ENCODE data around the gene PDE8B.
A peak's percentile ranks its signal among the peaks of the same experiment; 100 is the strongest.

Gene PDE8B

DNA sequence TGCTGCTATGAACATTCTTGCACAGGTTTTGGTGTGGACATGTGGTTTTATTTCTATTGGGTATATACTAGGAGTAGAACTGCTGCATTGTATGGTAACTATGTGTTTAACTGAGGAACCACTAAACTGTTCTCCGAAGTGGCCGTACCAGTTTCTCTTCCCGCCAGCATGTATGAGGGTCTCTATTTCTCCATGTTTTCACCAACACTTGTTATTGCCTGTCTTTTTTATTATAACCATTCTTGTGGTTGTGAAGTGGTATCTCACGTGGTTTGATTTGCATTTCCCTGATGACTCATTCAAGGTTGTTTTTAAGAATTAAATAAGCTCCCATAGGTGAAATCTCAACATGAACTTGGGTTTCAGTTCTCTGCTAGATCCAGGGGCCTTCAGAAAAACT lies 19.4 kb downstream of the PDE8B start:
- intact Hi-C loops (cut with DNase I): loop anchor here (10.0 kb wide), 2 partner anchors 85 to 145 kb away; partner anchors contain the start of gene ZBED3
- no peak for DNase-seq

DNA sequence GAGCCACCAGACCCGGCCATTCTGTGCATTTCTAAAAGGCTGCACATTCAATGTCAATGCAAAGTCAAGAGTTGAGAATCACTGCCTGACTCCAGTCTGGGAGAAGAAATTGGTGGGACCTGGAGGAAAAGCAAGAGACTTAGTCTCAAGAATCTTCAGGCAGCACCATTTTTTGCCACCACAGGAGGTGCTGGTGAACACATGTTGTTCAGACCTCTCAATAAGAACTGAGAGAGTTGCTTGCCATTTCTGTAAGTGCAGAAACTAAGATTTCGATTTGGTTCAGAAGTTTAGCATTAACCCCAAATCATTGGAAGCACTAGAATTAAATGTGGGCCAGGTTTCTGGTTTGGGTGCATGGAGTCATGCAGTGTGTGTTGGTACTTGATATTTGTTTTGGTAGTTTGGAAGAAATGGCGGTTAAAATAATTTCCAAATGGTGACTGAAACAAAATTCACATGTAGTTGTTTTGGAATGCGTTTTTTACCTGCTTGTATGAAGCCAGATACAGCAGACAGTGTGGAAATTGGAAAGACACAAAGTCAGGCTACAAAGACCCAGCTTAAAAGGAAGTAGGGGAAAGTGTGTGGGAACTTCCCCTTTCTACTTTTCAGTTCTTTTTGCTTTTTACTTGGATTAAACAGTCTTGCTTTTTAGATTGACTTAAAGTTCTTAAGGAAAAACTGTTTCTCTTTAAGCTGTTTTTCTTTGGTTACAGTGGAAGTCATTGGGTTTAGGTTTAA lies 20.4 kb downstream of the PDE8B start:
- intact Hi-C loops (cut with DNase I): loop anchor here (10.0 kb wide), 2 partner anchors 86 to 146 kb away; partner anchors contain the start of gene ZBED3

DNA sequence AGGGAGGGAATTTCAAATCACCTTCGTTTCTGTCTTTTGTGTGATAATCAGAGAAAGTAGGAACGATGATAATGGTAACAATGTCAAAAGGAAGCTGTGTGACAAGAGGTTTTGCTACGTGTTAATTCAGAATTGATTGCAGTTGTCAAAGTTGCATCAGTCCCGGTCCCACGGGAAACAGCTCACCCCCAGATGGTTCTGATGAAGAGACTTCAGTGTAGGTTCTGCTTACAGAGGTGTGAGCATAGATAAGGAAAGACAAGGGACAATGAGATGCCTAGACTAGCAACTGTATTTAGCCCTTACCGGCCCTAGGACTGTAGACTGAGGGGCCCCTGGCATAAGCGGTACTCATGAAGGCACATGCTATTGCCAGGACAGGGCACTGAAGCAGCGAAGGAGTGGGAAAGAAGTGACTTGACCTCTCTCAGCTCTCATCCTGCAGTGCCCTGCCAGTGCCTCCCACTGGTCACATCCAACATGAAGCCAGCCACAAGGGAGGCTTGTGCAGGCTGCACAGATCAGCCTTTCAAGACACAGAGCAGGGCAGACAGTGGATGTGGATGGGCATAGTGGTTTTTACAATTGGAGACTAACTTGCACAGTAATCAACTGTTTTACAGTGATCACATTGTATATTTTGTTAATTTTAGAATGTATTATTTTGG lies 21.1 kb downstream of the PDE8B start:
- peak in 2 of 10 donors; percentile 20 to 62 for DNase-seq
- intact Hi-C loops (cut with DNase I): loop anchor here (10.0 kb wide), 2 partner anchors 87 to 147 kb away; partner anchors contain the start of gene ZBED3

More for the DNA sequence above, 20.4 kb downstream of the PDE8B start:
- DNase-seq: no peak

DNA sequence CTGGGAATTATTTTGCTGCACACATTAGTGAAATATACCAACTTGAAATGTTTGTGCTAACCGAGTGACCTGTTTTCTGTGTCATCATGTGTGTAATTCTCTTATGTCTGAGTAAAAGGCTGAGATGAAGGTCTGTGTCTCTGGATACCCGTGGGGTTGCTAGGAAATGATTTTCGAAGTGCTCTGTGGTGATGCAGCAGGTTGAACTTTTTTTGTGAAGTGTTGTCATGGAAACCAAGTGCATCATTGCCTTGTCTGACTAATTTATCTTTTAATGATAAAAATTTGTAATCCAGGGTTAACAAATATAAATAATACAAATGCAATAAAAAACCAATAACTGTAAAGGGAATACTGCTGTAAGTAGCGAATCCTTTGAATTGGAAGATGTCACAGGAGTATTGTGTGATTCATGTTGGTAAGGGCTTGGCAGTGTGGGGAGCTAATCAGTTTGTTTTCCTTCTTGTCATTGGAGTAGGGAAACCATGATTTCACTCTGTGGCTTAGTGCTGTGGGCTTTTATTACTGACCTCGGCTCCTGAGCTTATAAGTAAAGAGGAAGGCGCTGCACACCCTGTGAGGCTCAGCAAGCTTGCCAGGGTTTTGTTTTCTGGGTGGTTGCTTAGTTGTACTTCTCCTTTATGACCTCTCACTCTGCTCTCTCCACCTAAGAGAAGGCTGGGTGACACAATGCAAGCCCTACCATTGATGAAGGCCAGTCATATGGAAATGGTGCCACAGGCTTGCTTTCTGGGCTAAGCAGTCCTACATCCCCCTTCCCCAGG lies 22.3 kb downstream of the PDE8B start:
- intact Hi-C loops (cut with DNase I): loop anchor here (10.0 kb wide), 2 partner anchors 88 to 148 kb away; partner anchors contain the start of gene ZBED3
- no peak for DNase-seq

DNA sequence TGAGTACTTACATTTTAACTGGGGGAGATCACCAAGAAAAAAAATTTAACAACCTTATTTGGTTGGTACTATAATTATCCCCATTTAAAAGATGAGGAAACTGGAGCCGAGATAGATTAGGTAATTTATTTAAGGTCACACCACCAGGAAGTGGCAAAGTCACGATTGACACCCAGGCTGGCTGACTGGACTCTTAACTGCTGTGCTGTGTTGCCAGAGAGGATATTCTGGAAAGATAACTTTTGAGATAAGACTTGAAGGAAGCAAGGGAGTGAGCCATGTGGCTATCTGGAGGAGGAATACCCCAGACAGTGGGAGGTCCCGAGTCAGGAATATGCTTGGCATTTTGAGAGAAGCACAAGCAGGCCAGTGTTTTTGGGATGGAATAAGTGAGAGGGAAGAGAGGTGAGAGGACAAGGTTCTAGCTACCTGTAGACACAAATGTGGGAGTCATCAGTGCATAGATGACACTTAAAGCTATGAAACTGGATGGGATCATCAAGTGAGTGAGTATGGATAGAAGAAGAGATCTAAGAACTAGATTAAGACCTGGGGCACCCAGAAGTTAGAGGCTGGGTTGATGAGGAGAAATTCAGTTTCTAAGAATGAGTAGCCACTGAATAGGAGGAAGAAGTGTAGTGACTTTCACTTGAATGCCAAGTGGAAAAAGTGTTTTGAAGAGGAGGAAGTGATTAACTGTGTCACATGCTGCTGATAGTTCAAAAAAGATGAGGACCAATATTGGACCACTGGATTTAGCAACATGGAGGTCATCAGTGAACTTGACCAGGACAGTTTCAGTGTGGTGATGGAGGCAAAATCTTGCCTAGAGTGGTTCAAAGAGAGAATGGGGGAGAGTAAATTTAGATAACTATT lies 25.6 kb downstream of the PDE8B start:
- DNase-seq: no peak
- intact Hi-C loops (cut with DNase I): loop anchor here (10.0 kb wide), 2 partner anchors 91 to 151 kb away; partner anchors contain the start of gene ZBED3

DNA sequence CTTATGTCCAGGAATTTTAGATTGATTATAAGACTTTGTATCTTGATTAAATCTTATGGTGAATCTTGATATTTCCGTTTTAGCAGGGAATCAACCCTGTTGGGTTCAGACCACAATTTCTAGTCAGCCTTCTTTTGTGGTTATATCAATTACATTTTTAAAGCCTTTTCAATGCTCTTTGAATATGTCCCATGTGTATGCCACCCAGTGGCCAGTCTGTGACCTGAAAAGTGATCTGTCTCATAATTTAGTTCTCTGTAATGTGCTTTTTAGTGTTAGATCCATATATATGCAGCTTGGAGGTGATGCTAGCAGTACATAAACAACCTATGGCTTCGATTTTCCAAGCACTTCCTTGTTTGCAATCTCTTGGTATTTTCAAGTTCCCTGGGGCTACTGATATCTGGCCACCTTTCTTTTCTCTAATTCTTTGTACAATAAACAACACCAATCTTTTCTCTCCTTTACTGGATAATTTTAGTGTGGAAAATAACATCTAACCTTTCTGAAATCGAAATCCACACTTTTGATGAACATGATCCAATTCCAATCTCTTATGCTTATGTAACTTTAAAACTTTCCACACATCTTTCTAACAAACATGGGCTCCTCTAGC lies 28.8 kb downstream of the PDE8B start:
- intact Hi-C loops (cut with DNase I): loop anchor here (10.0 kb wide), 2 partner anchors 94 to 154 kb away; partner anchors contain the start of gene ZBED3
- DNase-seq: peak in 1 of 10 donors; percentile 32

DNA sequence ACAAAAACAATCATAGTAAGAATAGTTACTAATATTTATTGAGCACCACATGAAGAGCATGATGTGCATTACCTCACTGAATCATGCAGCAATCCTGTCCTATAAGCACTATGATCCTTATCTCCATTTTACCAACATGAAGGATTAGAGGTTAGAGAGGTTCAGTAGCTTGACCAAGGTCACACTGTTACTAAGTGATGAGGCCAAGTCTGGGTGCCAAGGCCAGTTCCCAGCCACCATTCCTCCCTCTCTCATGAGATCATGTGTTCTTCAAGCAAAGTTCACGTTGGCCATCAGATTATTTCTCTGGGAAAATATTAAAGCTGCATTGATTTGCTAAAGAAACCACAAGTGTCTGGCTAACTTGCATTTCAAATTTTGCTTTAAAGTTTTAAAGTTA lies 31.0 kb downstream of the PDE8B start:
- intact Hi-C loops (cut with DNase I): no loop called here
- DNase-seq: no peak

DNA sequence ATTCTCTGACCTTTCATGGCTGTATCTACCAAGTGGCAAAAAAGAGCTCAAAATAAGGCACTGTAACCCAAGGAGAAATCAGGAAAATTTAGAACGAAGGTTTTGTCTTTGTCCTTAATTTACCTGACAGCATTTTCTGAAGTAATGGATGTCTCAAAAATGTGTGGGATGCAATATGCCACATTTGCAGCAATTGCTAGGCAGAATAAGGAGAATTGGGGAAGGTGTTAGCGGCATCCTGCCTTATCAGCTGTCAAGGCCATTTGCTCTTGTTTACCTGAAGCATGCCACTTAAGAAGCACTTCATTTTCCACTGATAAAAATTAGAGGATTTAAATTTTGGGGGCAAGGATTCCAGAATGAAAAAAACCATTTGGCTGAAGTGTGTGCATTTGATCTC lies 39.0 kb downstream of the PDE8B start:
- DNase-seq: no peak
- intact Hi-C loops (cut with DNase I): no loop called here

DNA sequence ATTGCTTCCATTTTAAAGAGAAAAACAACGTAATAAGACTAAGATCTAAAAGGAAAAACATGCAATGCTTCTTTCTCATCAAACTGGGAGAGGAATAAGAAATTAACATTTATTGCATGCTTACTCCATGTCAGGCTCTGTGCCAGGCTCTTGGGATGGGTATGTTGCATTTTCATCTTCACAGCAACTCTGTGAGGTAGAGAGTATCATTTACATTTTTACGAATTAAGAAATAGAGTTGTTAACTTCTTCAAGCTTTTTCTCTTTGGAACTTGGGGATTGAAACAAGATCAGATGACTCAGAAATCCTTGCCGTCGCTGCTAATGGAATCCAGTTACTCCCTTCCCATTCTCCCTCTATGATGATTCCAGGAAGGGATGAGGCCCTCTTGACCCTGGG lies 39.5 kb downstream of the PDE8B start:
- intact Hi-C loops (cut with DNase I): no loop called here
- no peak for DNase-seq

DNA sequence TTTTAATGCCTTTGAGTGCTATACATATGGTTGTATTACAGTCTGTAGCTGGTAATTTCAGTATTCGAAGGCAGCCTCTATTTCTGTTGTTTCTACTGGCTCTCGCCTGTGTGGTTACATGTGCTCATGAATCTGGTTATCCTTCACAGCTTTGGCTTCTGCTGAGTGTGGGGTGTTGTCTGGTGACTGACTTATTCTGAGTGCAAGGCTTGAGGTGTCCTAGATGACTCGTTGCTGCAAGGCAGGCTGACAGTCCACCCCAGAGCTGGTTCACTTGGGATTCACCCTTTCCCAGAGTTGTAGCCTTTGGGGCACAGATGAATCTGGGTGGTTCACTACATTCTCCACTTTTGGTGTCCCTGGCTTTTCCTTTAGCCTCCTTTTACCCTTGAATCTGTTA lies 41.4 kb downstream of the PDE8B start:
- DNase-seq: no peak
- intact Hi-C loops (cut with DNase I): no loop called here

DNA sequence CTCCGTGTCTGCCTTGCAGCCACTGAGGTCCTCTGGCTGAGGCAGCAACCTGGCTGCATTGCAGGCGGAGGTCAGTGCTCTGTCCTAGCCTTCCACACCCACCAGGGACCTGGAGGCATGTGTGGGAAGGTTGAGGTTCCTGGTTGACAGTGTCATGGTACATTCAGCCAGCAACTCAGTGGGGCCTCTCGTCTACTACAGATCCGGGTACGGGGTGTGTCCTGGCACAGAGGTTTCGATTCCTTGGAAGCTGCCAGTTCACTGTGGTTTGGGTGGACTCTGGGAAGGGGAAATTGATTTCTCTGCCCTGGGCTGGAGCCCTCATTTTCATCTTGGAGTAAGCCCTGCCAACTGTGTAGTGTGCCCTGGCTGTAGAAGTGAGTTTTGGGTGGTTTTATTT lies 45.1 kb downstream of the PDE8B start:
- no peak for DNase-seq
- intact Hi-C loops (cut with DNase I): no loop called here

DNA sequence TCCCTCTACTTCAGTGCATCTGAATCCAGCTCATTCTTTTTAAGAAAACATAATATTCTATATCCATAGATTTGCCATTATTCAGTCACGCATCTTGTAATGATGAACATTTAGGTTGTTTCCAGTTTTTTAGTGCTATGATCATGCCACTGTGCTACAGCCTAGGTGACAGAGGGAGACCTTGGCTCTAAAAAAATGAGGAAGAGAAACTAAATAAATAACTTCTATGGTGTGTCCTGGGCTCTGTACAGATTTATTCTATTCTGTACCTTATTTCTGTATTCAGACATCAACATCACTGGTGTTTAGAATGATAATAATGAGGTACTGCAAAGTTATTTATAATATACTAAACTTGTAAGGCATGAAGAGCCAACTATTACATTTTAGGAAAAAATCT lies 45.9 kb downstream of the PDE8B start:
- intact Hi-C loops (cut with DNase I): no loop called here
- DNase-seq: no peak

DNA sequence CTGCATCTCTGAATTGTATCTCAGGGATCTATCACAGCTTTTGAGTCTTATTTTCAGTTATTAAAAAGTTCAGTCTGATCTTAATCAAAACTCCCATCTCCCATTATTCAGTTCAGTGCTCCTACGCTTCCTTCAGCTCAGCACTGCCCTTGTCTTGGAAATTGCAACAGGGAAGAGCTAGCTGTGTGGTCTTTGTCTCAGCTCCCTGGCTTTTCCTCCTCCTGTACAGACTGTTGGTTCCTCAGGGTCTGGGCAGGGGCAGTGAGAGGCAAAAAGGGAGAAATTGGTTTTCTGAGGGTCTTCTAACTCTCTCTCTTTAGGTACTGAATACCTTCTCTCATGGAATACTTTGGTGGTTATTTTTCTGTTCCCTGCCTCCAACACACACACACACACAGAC lies 48.2 kb downstream of the PDE8B start:
- no peak for DNase-seq
- intact Hi-C loops (cut with DNase I): no loop called here

DNA sequence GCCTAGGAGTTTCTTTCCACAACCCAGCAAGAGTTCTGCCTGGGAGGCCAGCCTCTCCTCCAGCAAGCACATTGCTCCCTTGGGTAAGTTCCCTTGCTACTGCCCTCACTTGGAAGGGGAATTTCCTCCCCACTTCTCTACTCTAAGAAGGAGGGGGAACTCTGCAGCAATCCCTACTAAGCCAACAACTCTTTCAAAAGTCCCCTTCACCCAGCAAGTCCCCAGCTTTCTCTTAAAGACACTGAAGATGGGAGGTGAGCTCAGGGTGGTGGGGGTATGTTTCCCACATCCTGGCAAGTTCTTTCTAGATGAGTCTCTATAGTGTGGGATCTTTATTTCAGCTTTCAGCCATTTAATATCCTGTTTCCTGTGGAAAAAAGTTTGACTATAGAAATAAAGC lies 49.0 kb downstream of the PDE8B start:
- no peak for DNase-seq
- intact Hi-C loops (cut with DNase I): no loop called here

DNA sequence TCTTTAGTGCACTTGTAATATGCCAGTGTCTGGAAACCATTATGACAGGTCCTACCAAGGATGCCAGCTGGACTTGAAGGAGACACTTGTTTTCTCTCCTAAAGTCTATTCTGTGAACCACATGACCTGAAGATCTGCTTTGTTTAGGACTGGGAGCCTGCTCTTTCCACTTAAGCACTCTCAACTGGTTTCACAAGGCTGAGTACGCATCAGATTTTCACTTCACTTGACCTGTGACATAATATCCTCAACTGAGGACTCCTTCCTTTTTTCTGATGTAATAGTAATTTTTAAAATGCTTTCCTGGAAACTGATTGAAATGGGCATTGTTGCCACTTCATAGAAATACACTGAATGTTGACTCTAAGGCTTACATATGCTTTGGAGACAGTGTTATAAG lies 52.2 kb downstream of the PDE8B start:
- no peak for DNase-seq
- intact Hi-C loops (cut with DNase I): no loop called here

DNA sequence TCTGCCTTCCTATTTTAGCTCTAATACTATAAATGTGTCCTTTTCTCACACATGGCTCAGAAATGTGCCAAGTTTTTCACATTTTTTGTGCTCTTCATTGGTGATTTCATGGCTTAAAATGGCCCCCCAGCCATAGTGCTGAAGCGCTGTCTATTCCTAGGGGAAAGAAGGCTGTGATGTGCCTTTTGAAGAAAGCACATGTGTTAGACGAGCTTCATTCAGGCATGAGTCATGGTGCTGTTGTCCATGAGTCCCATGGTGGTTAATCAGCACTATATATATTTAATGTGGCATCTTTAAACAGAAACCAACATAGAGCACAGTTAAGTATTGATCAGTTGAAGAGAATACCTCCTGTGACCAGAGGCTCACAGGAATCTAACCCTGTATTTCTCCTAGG lies 55.8 kb downstream of the PDE8B start:
- DNase-seq: no peak

DNA sequence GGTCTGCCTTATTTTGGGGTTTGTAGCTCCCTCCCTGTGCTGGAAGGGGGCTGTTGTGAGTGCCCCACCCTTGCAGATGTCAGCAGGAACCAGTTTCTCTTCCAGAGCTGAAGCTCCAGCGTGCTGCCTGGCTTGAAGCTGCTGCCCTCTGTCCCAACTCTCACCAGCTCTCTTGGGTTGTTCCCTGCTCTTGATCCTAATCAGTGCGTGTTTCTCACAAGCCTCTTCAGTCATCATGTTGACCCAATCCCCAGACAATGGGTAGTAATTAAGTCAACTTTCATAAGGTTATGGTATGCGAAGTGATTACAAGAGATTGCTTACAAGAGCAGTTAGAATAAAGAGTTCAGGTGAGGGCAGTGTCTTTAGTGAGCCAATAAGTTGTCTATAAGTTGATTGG lies 57.0 kb downstream of the PDE8B start:
- no peak for DNase-seq

More for the DNA sequence above, 55.8 kb downstream of the PDE8B start:
- intact Hi-C loops (cut with DNase I): no loop called here

DNA sequence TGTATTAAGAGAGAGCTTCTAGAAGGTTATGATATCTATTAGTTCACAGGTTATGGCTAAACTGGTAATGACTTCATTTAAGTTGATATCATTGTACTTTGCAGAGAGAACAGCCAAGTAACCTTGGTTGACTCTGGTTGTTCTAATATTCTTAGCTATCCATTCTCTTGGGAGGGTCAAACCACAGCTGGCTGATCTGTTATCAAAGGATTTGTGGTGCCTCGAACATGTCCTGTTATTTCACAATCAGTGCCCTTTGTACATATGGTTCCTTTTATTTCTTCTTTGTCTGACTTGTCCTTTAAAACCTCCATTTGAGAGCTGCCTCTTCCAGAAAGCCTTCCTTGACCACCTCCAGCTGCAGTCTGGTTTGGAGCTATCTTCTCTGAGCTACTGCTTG lies 61.7 kb downstream of the PDE8B start:
- no peak for DNase-seq
- intact Hi-C loops (cut with DNase I): no loop called here

More for the DNA sequence above, 57.0 kb downstream of the PDE8B start:
- intact Hi-C loops (cut with DNase I): no loop called here

DNA sequence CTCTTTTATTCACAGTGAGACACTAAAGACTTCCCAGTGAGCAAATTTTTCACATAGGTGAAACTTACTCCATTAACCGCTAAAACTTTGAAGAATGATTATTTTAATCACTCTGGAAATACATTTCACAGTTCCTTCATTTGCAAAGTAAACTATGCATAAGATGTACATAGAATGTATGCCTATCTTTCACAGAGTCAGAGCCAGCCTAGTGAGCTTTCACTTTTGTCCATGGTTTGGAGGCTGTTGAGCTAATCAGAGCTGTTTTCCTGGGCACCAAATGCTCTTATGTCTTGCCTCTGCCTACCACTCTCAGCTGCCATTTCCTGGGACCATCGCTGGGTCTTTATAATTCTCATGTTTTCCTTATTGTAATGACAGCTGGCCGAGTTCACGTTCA lies 67.3 kb downstream of the PDE8B start:
- intact Hi-C loops (cut with DNase I): no loop called here
- no peak for DNase-seq

DNA sequence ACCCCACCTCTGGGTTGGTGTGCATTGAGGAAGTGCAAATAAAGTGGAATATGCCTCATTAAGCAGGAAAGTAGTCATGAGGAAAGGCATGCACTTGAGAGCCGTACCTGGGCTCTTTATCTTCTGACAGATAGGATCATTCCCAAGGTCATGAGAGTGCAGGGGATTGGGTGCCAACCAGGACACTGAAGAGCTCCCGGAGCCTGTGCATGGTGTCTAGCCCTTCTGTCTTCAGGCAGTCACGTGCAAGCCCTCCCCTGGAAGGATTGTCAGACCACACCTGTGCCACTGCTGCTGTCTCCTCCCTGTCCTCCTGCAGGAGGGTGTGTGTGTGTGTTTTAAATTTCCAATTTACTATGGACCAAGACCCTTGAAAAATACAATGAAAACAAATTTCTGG lies 69.6 kb downstream of the PDE8B start:
- intact Hi-C loops (cut with DNase I): no loop called here
- no peak for DNase-seq
